ENCODE measurements around the gene CRYBB3.

The CRYBB3 gene

DNA sequence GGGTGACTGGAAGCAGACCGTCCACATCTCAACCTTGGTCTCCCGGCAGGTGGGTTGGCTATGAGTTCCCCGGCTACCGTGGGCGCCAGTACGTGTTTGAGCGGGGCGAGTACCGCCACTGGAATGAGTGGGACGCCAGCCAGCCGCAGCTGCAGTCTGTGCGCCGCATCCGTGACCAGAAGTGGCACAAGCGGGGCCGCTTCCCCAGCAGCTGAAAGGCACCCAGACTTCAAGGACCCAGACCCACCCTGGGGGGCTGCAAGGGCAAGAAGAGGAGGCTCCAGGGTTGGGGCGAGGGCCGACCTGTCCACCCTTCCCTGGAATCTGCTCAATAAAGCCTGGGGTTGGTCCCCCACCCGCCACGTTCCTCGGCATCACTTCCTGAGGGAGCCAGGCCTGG lies 7.3 kb downstream of the CRYBB3 start:
- no peak for DNase-seq (ENCODE audit: extremely low read depth, low read depth)
- TF ChIP-seq, protein P1, sequence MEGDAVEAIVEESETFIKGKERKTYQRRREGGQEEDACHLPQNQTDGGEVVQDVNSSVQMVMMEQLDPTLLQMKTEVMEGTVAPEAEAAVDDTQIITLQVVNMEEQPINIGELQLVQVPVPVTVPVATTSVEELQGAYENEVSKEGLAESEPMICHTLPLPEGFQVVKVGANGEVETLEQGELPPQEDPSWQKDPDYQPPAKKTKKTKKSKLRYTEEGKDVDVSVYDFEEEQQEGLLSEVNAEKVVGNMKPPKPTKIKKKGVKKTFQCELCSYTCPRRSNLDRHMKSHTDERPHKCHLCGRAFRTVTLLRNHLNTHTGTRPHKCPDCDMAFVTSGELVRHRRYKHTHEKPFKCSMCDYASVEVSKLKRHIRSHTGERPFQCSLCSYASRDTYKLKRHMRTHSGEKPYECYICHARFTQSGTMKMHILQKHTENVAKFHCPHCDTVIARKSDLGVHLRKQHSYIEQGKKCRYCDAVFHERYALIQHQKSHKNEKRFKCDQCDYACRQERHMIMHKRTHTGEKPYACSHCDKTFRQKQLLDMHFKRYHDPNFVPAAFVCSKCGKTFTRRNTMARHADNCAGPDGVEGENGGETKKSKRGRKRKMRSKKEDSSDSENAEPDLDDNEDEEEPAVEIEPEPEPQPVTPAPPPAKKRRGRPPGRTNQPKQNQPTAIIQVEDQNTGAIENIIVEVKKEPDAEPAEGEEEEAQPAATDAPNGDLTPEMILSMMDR (IDR thresholded peaks at IDR 0.05; ENCODE audit: low read depth, low read length, missing control alignments), result no peak
- H3K4me3 ChIP-seq (replicated peaks; ENCODE audit: low read depth, low read length), result no peak overlapping the region

DNA sequence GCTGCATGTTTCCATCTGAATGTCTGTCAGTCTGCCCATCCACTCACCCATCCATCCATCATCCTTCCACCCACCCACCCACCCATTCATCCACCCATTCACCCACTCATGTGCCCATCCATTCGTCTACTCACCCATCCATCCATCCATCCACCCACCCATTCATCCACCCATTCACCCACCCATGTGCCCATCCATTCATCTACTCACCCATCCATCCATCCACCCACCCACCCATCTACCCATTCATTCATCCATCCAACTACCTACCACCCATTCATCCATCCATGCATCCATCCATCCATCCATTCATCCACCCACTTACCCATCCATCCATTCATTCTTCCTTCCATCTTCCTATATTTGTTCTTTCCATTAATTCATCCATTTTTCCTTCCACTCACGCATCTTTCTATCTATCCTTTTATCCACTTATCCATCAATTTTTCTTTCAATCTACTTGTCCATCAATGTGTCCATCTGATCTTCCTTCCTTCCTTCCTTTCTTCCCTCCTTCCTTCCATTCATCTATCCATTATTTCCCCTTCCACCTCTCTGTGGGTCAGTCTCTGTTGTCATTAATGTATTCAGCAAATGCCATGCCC lies 8.0 kb downstream of the CRYBB3 start:
- TF ChIP-seq, protein P1 (IDR thresholded peaks at IDR 0.05; ENCODE audit: low read depth, low read length, missing control alignments), result no peak
- H3K4me3 ChIP-seq (replicated peaks; ENCODE audit: low read depth, low read length), result no peak overlapping the region
- no peak for DNase-seq (ENCODE audit: extremely low read depth, low read depth)

DNA sequence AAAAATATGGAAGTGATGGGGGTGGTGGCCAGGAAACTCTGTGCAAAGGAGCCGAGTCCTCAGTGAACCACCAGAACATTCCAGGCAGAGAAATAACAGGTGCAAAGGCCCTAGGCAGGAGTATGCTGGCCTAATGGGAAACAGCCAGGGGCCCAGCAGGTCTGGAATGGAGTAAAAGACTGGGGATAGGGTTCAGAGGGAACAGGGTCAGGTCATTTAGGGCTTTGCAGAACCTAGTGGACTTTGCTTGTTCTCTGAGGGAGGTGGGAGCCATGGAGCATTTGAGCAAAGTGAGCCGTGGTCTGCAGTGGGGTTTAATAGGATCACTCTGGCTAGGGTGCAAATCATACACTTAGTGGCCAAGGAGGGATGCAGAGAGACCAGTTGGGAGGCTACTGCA lies 8.7 kb downstream of the CRYBB3 start:
- no peak overlapping the region for H3K4me3 ChIP-seq (replicated peaks; ENCODE audit: low read depth, low read length)
- TF ChIP-seq, protein P1 (IDR thresholded peaks at IDR 0.05; ENCODE audit: low read depth, low read length, missing control alignments), result no peak
- no peak for DNase-seq (ENCODE audit: extremely low read depth, low read depth)

DNA sequence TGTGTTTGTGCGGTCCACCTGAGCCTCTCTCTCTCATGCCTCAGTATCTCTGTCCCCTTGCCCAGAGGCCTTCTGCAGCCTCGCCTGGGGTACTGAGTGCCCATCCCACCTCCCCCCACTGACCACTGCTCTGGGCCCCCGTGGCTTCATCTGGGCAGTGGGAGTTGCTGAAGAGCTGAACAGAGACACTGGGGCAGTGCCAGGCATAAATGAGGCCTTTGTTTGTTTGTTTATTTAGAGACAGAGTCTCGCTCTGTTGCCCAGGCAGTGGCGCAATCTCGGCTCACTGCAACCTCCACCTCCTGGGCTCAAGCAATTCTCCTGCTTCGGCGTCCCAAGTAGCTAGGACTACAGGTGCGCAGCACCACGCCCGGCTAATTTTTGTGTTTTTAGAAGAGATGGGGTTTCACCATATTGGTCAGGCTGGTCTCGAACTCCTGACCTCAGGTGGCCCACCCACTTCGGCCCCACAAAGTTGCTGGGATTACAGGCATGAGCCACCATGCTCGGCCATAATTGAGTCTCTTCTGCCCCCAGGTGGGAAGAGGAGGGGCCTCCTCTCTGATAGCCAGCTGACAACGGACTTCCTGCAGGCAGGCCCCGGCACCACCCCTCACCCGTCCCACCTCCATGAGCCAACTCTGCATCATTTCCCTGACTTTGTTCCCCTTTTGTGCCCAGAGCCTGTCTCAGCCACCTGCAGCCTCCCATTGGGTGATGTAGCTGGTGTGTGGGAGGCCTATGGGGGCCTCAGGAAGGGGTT lies 9.3 kb downstream of the CRYBB3 start:
- TF ChIP-seq, protein P1 (IDR thresholded peaks at IDR 0.05; ENCODE audit: low read depth, low read length, missing control alignments), result no peak
- DNase-seq (ENCODE audit: extremely low read depth, low read depth), result no peak
- no peak overlapping the region for H3K4me3 ChIP-seq (replicated peaks; ENCODE audit: low read depth, low read length)

DNA sequence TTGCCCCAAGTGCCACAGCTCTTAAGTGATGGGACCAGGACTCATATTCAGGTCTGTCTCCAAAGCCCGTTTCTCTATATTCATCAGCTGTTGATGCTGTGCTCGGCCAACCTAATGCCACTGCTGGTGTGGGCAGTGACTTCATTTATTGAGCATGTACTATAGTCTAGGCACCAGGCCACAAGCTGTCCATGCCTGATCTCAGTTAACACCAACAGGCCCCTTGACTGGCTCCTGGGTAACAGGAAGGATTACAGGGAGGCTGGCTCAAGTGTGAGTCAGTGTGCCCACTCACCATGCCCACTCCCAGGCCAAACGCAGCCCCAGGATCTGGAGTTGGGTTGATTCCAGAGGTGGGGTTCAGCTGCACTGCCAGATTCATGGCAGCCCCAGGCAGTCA lies 11.1 kb downstream of the CRYBB3 start:
- TF ChIP-seq, protein P1 (IDR thresholded peaks at IDR 0.05; ENCODE audit: low read depth, low read length, missing control alignments), result no peak
- no peak for DNase-seq (ENCODE audit: extremely low read depth, low read depth)
- no peak overlapping the region for H3K4me3 ChIP-seq (replicated peaks; ENCODE audit: low read depth, low read length)

DNA sequence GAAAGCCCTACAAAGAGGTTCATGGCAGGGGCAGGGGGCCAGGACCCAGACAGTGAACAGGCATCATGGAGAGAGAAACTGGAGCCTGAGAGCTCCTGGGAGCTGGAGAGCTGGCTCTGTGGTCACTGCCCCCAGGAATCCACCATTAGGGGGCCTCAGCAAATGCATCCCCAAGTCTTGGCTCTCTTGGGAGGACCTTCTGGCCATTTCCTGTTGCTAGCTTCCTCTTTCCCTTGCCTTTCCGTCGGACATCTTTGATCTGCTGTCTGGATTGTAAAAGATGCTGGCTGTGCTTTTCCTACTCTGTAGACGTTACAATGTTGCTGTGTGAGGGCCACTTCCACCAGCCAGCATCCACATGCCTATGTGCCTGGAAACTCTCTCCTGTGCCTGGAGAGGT lies 12.7 kb downstream of the CRYBB3 start:
- DNase-seq (ENCODE audit: extremely low read depth, low read depth), result no peak
- no peak overlapping the region for H3K4me3 ChIP-seq (replicated peaks; ENCODE audit: low read depth, low read length)
- TF ChIP-seq, protein P1 (IDR thresholded peaks at IDR 0.05; ENCODE audit: low read depth, low read length, missing control alignments), result no peak
